Measurements from ENCODE around the gene C8A. TPM values are rescaled to one million over a fixed set of nuclear protein-coding genes. Genes with fewer than 3 reads are reported as not detected.

C8A gene
- total RNA-seq, 1 donor from 2014 or later: not detected

GRCh38 chr1:56963667-56964066 is 109.1 kb downstream of the C8A start:
- Mint-ChIP-seq H3K27ac (no peak overlapping the region), H3K27me3 (no peaks in the 10 kb centered on the region), H3K4me1 (no peaks in the 10 kb centered on the region), H3K9me3 (no peaks in the 10 kb centered on the region), H3K4me3 (no peak overlapping the region), H3K36me3 (ENCODE audit: low read depth) (no peaks in the 10 kb centered on the region)
- intact Hi-C loops (cut with micrococcal nuclease): no loop called here
- DNase-seq: no peak

GRCh38 chr1:56964349-56965017 is 109.9 kb downstream of the C8A start:
- Mint-ChIP-seq H3K27me3 (no peaks in the 10 kb centered on the region), H3K4me1 (no peaks in the 10 kb centered on the region), H3K27ac (no peak overlapping the region), H3K36me3 (ENCODE audit: low read depth) (no peaks in the 10 kb centered on the region), H3K4me3 (no peak overlapping the region), H3K9me3 (no peaks in the 10 kb centered on the region)
- DNase-seq: no peak
- intact Hi-C loops (cut with micrococcal nuclease): no loop called here

- H3K36me3 Mint-ChIP-seq (ENCODE audit: low read depth): no peaks in the 10 kb centered on the region
- no peaks in the 10 kb centered on the region for H3K9me3 Mint-ChIP-seq
- H3K4me1 Mint-ChIP-seq: no peaks in the 10 kb centered on the region
- no peak for DNase-seq
- no peak overlapping the region for H3K27ac Mint-ChIP-seq
- H3K4me3 Mint-ChIP-seq: no peak overlapping the region
- H3K27me3 Mint-ChIP-seq: no peaks in the 10 kb centered on the region
- intact Hi-C loops (cut with micrococcal nuclease): no loop called here
Observed at GRCh38 chr1:56965191-56965590, 110.6 kb downstream of the C8A start.

GRCh38 chr1:56965916-56966697 is 111.5 kb downstream of the C8A start, which contains the start of gene C8B:
C8B (minus strand) TSS chr1:56966015; CDS start chr1:56965948, 67 bp downstream.
- DNase-seq: no peak
- Mint-ChIP-seq H3K27ac (no peak within 1 kb of the TSS), H3K27me3 (no peaks in the 10 kb centered on the region), H3K36me3 (ENCODE audit: low read depth) (no peaks in the 10 kb centered on the region), H3K4me1 (no peaks in the 10 kb centered on the region), H3K4me3 (no peak within 1 kb of the TSS), H3K9me3 (no peaks in the 10 kb centered on the region)
- intact Hi-C loops (cut with micrococcal nuclease): no loop called here

DNA sequence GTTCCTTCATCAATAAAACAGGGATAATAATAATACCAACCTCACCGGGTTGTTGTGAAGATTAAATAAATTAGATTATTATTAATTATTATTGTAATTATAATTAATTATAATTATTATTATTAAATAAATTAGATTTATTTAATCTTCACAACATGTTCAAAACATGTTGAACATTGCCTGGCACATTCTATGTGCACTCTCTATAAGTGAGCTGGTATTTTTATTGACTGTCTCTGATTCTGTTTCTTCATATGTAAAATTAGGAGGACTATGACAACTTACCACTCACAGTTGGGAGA is 112.1 kb downstream of the C8A start:
- intact Hi-C loops (cut with micrococcal nuclease): no loop called here
- no peaks in the 10 kb centered on the region for H3K27me3 Mint-ChIP-seq

GRCh38 chr1:56967355-56967754 is 112.8 kb downstream of the C8A start:
- DNase-seq: no peak
- no peaks in the 10 kb centered on the region for H3K9me3 Mint-ChIP-seq

More for the DNA sequence above, 112.1 kb downstream of the C8A start:
- Mint-ChIP-seq H3K4me3 (no peak overlapping the region), H3K27ac (no peak overlapping the region), H3K36me3 (ENCODE audit: low read depth) (no peaks in the 10 kb centered on the region), H3K9me3 (no peaks in the 10 kb centered on the region), H3K4me1 (no peaks in the 10 kb centered on the region)
- DNase-seq: no peak

More at GRCh38 chr1:56967355-56967754, 112.8 kb downstream of the C8A start:
- no peaks in the 10 kb centered on the region for H3K27me3 Mint-ChIP-seq
- H3K36me3 Mint-ChIP-seq (ENCODE audit: low read depth): no peaks in the 10 kb centered on the region
- H3K4me1 Mint-ChIP-seq: no peaks in the 10 kb centered on the region
- H3K27ac Mint-ChIP-seq: no peak overlapping the region
- intact Hi-C loops (cut with micrococcal nuclease): no loop called here
- H3K4me3 Mint-ChIP-seq: no peak overlapping the region

Other genes with a start within 250 kb of the C8A start
- not detected in 2 replicates for gene PRKAA2, start 209.5 kb upstream of the C8A start, total RNA-seq
- not detected in 2 replicates for gene FYB2, start 35.4 kb upstream of the C8A start, total RNA-seq
- not detected in 2 replicates for gene C8B, start 111.2 kb downstream of the C8A start, total RNA-seq

All from activated CD4-positive, alpha-beta T cell treated with anti-CD3 and anti-CD28 coated beads, Interleukin-2, amount 10 ng/mL, durations not matched to agents 24 days and 14 days (primary cell).